HEK293 (cell line): ENCODE measurements around the gene P2RX1.
A peak's percentile ranks its signal among the peaks of the same experiment; 100 is the strongest.

Source experiments
- GLIS2 ChIP-seq: fragments of 450-650 bp; formaldehyde crosslinking; IDR thresholded peaks from 2 replicates; pipeline ENCODE4 v1.5.1; 2016; ENCODE audit warnings: missing biosample characterization, missing genetic modification characterization
- IKZF3 ChIP-seq: fragments of 450-650 bp; IDR thresholded peaks from 2 replicates; pipeline ENCODE4 v1.5.0; 2018; ENCODE audit warnings: missing biosample characterization, mild to moderate bottlenecking, missing genetic modification characterization, moderate library complexity
- KLF16 ChIP-seq: fragments of 450-650 bp; formaldehyde crosslinking; IDR thresholded peaks from 2 replicates; pipeline ENCODE4 v1.5.1; 2017; ENCODE audit warnings: missing biosample characterization, missing genetic modification characterization
- OSR2 ChIP-seq: fragments of 450-650 bp; formaldehyde crosslinking; IDR thresholded peaks from 2 replicates; pipeline ENCODE4 v1.5.1; 2016; ENCODE audit warnings: missing biosample characterization, missing genetic modification characterization
- SALL2 ChIP-seq: fragments of 450-650 bp; formaldehyde crosslinking; IDR thresholded peaks from 2 replicates; pipeline ENCODE4 v1.5.0; 2017; ENCODE audit warnings: missing biosample characterization, mild to moderate bottlenecking, missing genetic modification characterization, borderline replicate concordance
- SCRT2 ChIP-seq: fragments of 450-650 bp; formaldehyde crosslinking; IDR thresholded peaks from 2 replicates; pipeline ENCODE4 v1.5.1; 2016; ENCODE audit warnings: missing biosample characterization, missing genetic modification characterization
- SETDB1 ChIP-seq: IDR thresholded peaks from one replicate; pipeline ENCODE4 v1.6.1; 2017; ENCODE audit warnings: mild to moderate bottlenecking, low read length, moderate library complexity, mixed read lengths; ENCODE audit not compliant: insufficient read length
- ZBTB21 ChIP-seq: fragments of 450-650 bp; formaldehyde crosslinking; IDR thresholded peaks from 2 replicates; pipeline ENCODE4 v1.5.1; 2017; ENCODE audit warnings: missing biosample characterization, missing genetic modification characterization
- ZFP37 ChIP-seq: fragments of 450-650 bp; formaldehyde crosslinking; IDR thresholded peaks from 2 replicates; pipeline ENCODE4 v1.5.1; 2016; ENCODE audit warnings: missing biosample characterization, missing genetic modification characterization
- ZIC2 ChIP-seq: fragments of 450-650 bp; formaldehyde crosslinking; IDR thresholded peaks from 2 replicates; pipeline ENCODE4 v1.5.1; 2016; ENCODE audit warnings: missing biosample characterization, missing genetic modification characterization
- ZNF2 ChIP-seq: fragments of 450-650 bp; formaldehyde crosslinking; IDR thresholded peaks from 2 replicates; pipeline ENCODE4 v1.5.1; 2016; ENCODE audit warnings: missing biosample characterization, missing genetic modification characterization
- ZNF366 ChIP-seq: fragments of 450-650 bp; formaldehyde crosslinking; conservative IDR thresholded peaks from 2 replicates; pipeline ENCODE4 v1.5.1; 2016; ENCODE audit warnings: missing biosample characterization, missing genetic modification characterization
- ZNF555 ChIP-seq: fragments of 450-650 bp; formaldehyde crosslinking; conservative IDR thresholded peaks from 2 replicates; pipeline ENCODE4 v1.5.1; 2017; ENCODE audit warnings: missing biosample characterization, mild to moderate bottlenecking, missing genetic modification characterization, inconsistent platforms
- ZNF629 ChIP-seq: fragments of 450-650 bp; formaldehyde crosslinking; IDR thresholded peaks from 2 replicates; pipeline ENCODE4 v1.5.1; 2017; ENCODE audit warnings: missing biosample characterization, missing genetic modification characterization
- ZNF785 ChIP-seq: fragments of 450-650 bp; formaldehyde crosslinking; IDR thresholded peaks from 2 replicates; pipeline ENCODE4 v1.5.1; 2016; ENCODE audit warnings: missing biosample characterization, missing genetic modification characterization
- ZSCAN16 ChIP-seq: fragments of 450-650 bp; formaldehyde crosslinking; IDR thresholded peaks from 2 replicates; pipeline ENCODE4 v1.5.1; 2016; ENCODE audit warnings: missing biosample characterization, missing genetic modification characterization
- ZXDB ChIP-seq: fragments of 450-650 bp; formaldehyde crosslinking; IDR thresholded peaks from 2 replicates; pipeline ENCODE4 v1.5.1; 2016; ENCODE audit warnings: missing biosample characterization, missing genetic modification characterization
- TF ChIP-seq, protein P1 (sequence below): fragments of 450-650 bp; formaldehyde crosslinking; IDR thresholded peaks from 2 replicates; pipeline ENCODE4 v1.5.1; 2016; ENCODE audit warnings: missing biosample characterization, missing genetic modification characterization, low read depth
- TF ChIP-seq, protein P2 (sequence below): fragments of 450-650 bp; formaldehyde crosslinking; IDR thresholded peaks from 2 replicates; pipeline ENCODE4 v1.5.1; 2016; ENCODE audit warnings: missing biosample characterization, missing genetic modification characterization
- TF ChIP-seq, protein P3 (sequence below): sonication (generic); formaldehyde crosslinking; IDR thresholded peaks from 2 replicates; pipeline ENCODE4 v1.8.1; 2022; ENCODE audit warnings: mild to moderate bottlenecking, moderate library complexity, missing genetic modification reagents
- TF ChIP-seq, protein P4 (sequence below): fragments of 450-650 bp; formaldehyde crosslinking; IDR thresholded peaks from 2 replicates; pipeline ENCODE4 v1.5.1; 2016; ENCODE audit warnings: missing biosample characterization, missing genetic modification characterization
- TF ChIP-seq, protein P5 (sequence below): fragments of 450-650 bp; formaldehyde crosslinking; IDR thresholded peaks from 2 replicates; pipeline ENCODE4 v1.5.1; 2016; ENCODE audit warnings: missing biosample characterization, missing genetic modification characterization
- TF ChIP-seq, protein P6 (sequence below): fragments of 450-650 bp; formaldehyde crosslinking; IDR thresholded peaks from 2 replicates; pipeline ENCODE4 v1.5.1; 2016; ENCODE audit warnings: missing biosample characterization, missing genetic modification characterization, borderline replicate concordance
- TF ChIP-seq, protein P7 (sequence below): fragments of 450-650 bp; formaldehyde crosslinking; IDR thresholded peaks from 2 replicates; pipeline ENCODE4 v1.5.1; 2016; ENCODE audit warnings: missing biosample characterization, missing genetic modification characterization

Gene P2RX1

DNA sequence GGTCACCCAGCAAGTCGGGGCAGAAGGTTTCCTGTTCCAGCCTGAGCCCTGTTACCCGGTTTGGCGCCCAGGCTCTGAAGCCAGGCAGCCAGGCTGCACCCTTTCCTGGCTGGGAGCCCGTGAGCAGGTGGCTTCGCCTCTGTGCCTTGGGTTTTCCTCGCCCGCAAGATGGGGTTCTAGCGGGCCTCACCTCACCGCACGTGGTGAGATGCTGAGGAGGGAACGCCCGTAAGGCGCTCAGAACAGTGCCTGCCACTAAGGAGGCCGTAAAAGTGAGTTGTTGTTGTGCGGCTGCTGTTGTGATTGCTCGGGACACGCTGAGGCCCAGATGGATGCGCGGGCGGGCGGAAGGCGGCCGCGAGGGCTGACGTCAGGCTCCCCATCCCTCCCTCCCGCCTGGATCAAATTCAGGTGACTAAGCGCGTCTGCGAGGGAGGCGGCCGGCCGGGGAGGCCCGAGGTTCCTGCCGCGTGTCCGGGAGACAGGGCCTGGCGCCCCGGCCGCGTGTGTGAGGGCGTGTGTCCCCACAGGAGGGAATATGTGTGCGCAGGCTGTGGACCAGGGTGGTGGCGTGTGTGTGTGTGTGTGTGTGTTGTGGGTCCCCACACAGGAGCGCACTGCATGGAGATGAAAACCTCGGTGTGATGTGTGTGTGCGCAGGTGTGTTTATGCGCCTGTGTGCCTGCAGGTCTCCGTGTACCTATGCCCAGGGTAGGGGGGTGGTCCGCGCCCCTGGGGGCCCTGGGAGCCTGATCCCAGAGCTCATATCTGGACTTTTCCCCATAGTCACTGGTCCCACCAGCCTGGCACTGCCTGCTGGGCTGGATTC lies 27.7 kb downstream of the P2RX1 start (continued):
- TF ChIP-seq, protein P1, sequence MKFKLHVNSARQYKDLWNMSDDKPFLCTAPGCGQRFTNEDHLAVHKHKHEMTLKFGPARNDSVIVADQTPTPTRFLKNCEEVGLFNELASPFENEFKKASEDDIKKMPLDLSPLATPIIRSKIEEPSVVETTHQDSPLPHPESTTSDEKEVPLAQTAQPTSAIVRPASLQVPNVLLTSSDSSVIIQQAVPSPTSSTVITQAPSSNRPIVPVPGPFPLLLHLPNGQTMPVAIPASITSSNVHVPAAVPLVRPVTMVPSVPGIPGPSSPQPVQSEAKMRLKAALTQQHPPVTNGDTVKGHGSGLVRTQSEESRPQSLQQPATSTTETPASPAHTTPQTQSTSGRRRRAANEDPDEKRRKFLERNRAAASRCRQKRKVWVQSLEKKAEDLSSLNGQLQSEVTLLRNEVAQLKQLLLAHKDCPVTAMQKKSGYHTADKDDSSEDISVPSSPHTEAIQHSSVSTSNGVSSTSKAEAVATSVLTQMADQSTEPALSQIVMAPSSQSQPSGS (tag by site-specific recombination): peak; percentile 93
- TF ChIP-seq, protein P2, sequence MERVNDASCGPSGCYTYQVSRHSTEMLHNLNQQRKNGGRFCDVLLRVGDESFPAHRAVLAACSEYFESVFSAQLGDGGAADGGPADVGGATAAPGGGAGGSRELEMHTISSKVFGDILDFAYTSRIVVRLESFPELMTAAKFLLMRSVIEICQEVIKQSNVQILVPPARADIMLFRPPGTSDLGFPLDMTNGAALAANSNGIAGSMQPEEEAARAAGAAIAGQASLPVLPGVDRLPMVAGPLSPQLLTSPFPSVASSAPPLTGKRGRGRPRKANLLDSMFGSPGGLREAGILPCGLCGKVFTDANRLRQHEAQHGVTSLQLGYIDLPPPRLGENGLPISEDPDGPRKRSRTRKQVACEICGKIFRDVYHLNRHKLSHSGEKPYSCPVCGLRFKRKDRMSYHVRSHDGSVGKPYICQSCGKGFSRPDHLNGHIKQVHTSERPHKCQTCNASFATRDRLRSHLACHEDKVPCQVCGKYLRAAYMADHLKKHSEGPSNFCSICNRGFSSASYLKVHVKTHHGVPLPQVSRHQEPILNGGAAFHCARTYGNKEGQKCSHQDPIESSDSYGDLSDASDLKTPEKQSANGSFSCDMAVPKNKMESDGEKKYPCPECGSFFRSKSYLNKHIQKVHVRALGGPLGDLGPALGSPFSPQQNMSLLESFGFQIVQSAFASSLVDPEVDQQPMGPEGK (tag by site-specific recombination): peak; percentile 99
- 0 out of 2 replicates have a peak, but pooled peaks have one; percentile 66 for TF ChIP-seq SALL2 (tag by site-specific recombination)
- peak; percentile 96 for TF ChIP-seq ZNF629 (tag by site-specific recombination)
- peak; percentile 90 for TF ChIP-seq ZBTB21
- TF ChIP-seq GLIS2: peak; percentile 99
- peak; percentile 95 for TF ChIP-seq ZIC2
- no peak for TF ChIP-seq ZSCAN16 (tag by site-specific recombination)
- peak; percentile 83 for TF ChIP-seq ZNF2
- TF ChIP-seq ZNF785 (tag by site-specific recombination): no peak; the same call in 1 of the 2 replicates
- TF ChIP-seq SCRT2: peak; percentile 65
- peak; percentile 99 for TF ChIP-seq ZNF366 (tag by site-specific recombination)
- TF ChIP-seq IKZF3 (tag by site-specific recombination): peak; percentile 85
- TF ChIP-seq, protein P3, sequence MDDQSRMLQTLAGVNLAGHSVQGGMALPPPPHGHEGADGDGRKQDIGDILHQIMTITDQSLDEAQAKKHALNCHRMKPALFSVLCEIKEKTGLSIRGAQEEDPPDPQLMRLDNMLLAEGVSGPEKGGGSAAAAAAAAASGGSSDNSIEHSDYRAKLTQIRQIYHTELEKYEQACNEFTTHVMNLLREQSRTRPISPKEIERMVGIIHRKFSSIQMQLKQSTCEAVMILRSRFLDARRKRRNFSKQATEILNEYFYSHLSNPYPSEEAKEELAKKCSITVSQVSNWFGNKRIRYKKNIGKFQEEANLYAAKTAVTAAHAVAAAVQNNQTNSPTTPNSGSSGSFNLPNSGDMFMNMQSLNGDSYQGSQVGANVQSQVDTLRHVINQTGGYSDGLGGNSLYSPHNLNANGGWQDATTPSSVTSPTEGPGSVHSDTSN (CRISPR knock-in tag): peak; percentile 91; the same call in 1 of the 2 replicates
- TF ChIP-seq, protein P4, sequence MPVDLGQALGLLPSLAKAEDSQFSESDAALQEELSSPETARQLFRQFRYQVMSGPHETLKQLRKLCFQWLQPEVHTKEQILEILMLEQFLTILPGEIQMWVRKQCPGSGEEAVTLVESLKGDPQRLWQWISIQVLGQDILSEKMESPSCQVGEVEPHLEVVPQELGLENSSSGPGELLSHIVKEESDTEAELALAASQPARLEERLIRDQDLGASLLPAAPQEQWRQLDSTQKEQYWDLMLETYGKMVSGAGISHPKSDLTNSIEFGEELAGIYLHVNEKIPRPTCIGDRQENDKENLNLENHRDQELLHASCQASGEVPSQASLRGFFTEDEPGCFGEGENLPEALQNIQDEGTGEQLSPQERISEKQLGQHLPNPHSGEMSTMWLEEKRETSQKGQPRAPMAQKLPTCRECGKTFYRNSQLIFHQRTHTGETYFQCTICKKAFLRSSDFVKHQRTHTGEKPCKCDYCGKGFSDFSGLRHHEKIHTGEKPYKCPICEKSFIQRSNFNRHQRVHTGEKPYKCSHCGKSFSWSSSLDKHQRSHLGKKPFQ: peak; percentile 82
- TF ChIP-seq, protein P5, sequence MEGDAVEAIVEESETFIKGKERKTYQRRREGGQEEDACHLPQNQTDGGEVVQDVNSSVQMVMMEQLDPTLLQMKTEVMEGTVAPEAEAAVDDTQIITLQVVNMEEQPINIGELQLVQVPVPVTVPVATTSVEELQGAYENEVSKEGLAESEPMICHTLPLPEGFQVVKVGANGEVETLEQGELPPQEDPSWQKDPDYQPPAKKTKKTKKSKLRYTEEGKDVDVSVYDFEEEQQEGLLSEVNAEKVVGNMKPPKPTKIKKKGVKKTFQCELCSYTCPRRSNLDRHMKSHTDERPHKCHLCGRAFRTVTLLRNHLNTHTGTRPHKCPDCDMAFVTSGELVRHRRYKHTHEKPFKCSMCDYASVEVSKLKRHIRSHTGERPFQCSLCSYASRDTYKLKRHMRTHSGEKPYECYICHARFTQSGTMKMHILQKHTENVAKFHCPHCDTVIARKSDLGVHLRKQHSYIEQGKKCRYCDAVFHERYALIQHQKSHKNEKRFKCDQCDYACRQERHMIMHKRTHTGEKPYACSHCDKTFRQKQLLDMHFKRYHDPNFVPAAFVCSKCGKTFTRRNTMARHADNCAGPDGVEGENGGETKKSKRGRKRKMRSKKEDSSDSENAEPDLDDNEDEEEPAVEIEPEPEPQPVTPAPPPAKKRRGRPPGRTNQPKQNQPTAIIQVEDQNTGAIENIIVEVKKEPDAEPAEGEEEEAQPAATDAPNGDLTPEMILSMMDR (tag by site-specific recombination): no peak
- TF ChIP-seq KLF16: 0 out of 2 replicates have a peak, but pooled peaks have one; percentile 75
- TF ChIP-seq ZXDB (tag by site-specific recombination): peak; percentile 84; the same call in 1 of the 2 replicates
- TF ChIP-seq, protein P6, sequence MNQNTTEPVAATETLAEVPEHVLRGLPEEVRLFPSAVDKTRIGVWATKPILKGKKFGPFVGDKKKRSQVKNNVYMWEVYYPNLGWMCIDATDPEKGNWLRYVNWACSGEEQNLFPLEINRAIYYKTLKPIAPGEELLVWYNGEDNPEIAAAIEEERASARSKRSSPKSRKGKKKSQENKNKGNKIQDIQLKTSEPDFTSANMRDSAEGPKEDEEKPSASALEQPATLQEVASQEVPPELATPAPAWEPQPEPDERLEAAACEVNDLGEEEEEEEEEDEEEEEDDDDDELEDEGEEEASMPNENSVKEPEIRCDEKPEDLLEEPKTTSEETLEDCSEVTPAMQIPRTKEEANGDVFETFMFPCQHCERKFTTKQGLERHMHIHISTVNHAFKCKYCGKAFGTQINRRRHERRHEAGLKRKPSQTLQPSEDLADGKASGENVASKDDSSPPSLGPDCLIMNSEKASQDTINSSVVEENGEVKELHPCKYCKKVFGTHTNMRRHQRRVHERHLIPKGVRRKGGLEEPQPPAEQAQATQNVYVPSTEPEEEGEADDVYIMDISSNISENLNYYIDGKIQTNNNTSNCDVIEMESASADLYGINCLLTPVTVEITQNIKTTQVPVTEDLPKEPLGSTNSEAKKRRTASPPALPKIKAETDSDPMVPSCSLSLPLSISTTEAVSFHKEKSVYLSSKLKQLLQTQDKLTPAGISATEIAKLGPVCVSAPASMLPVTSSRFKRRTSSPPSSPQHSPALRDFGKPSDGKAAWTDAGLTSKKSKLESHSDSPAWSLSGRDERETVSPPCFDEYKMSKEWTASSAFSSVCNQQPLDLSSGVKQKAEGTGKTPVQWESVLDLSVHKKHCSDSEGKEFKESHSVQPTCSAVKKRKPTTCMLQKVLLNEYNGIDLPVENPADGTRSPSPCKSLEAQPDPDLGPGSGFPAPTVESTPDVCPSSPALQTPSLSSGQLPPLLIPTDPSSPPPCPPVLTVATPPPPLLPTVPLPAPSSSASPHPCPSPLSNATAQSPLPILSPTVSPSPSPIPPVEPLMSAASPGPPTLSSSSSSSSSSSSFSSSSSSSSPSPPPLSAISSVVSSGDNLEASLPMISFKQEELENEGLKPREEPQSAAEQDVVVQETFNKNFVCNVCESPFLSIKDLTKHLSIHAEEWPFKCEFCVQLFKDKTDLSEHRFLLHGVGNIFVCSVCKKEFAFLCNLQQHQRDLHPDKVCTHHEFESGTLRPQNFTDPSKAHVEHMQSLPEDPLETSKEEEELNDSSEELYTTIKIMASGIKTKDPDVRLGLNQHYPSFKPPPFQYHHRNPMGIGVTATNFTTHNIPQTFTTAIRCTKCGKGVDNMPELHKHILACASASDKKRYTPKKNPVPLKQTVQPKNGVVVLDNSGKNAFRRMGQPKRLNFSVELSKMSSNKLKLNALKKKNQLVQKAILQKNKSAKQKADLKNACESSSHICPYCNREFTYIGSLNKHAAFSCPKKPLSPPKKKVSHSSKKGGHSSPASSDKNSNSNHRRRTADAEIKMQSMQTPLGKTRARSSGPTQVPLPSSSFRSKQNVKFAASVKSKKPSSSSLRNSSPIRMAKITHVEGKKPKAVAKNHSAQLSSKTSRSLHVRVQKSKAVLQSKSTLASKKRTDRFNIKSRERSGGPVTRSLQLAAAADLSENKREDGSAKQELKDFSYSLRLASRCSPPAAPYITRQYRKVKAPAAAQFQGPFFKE: no peak
- TF ChIP-seq OSR2: peak; percentile 63
- peak; percentile 42 for TF ChIP-seq SETDB1
- no peak for TF ChIP-seq ZNF555 (tag by site-specific recombination)
- TF ChIP-seq, protein P7, sequence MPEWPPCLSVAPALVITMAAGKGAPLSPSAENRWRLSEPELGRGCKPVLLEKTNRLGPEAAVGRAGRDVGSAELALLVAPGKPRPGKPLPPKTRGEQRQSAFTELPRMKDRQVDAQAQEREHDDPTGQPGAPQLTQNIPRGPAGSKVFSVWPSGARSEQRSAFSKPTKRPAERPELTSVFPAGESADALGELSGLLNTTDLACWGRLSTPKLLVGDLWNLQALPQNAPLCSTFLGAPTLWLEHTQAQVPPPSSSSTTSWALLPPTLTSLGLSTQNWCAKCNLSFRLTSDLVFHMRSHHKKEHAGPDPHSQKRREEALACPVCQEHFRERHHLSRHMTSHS (tag by site-specific recombination): peak; percentile 73; the same call in 1 of the 2 replicates
- peak; percentile 85; the same call in 1 of the 2 replicates for TF ChIP-seq ZFP37
